Endothelial cell of umbilical vein (primary cell): ENCODE results near the gene MANBA. TPM values are rescaled to one million over a fixed set of nuclear protein-coding genes. Genes with fewer than 3 reads are reported as not detected.

Experiments used
- BruUV-seq: library from RNA; stranded (reverse); fragments of 400-500 nt; replicated peaks from 2 replicates; lab custom pipeline; 2021; lab: Mats Ljungman, UMichigan
- CTCF ChIA-PET: fragments of 300-600, 350-600 bp; sonication (Branson Sonifier 250); formaldehyde crosslinking; loops from one replicate; lab custom pipeline; 2021; ENCODE audit warnings: antibody characterized with exemption, inconsistent platforms; lab: Charles Lee
- POLR2A ChIA-PET: fragments of 300-600, 350-600 bp; sonication (Branson Sonifier 250); formaldehyde crosslinking; loops from one replicate; lab custom pipeline; 2021; ENCODE audit warnings: antibody characterized with exemption, inconsistent platforms; lab: Charles Lee
- DNase-seq: peaks from one replicate; pipeline ENCODE4 v3.0.0-alpha.2; 2011; ENCODE audit warnings: low read depth, low spot score
- FAIRE-seq: peaks from 2 replicates; lab custom pipeline; 2011; peaks lifted over from hg19 to GRCh38; lab: Jason Lieb, UNC
- H2AFZ ChIP-seq: 2 replicates; pipeline ENCODE4 v1.6.0; 2012; ENCODE audit warnings: low read depth, low read length, control low read depth, inconsistent platforms
- H3K27ac ChIP-seq: 2 replicates; pipeline ENCODE4 v1.5.1; 2011; ENCODE audit warnings: low read depth, mild to moderate bottlenecking, control low read depth, low read length, moderate library complexity; ENCODE audit not compliant: insufficient read depth
- H3K27me3 ChIP-seq, 2 experiments: 2 replicates each; pipeline versions ENCODE4 v1.6.0 to v1.6.1; 2011; ENCODE audit warnings: low read length in 2 of 2, mixed read lengths in 1 of 2; ENCODE audit not compliant: control insufficient read depth in 2 of 2, insufficient read depth in 2 of 2
- H3K36me3 ChIP-seq, 2 experiments: 2 replicates in 1 of 2; 3 replicates in 1 of 2; pipeline ENCODE4 v1.5.1; 2011; ENCODE audit warnings: low read length in 2 of 2, mild to moderate bottlenecking in 1 of 2, moderate library complexity in 1 of 2; ENCODE audit not compliant: control insufficient read depth in 2 of 2, insufficient read depth in 2 of 2; ENCODE audit errors: extremely low read depth in 1 of 2
- H3K4me1 ChIP-seq: 3 replicates; pipeline ENCODE4 v1.5.1; 2011; ENCODE audit warnings: mild to moderate bottlenecking, low read length; ENCODE audit not compliant: control insufficient read depth, insufficient read depth; ENCODE audit errors: extremely low read depth
- H3K4me2 ChIP-seq: 2 replicates; pipeline ENCODE4 v1.6.1; 2011; ENCODE audit warnings: low read length, control low read depth, mixed read lengths; ENCODE audit not compliant: insufficient read depth
- H3K4me3 ChIP-seq, 3 experiments: fragments of 200-600 bp in 1 of 3; sonication (generic), shearing (Covaris generic) in 1 of 3; replicated peaks in 1 of 3; 2 replicates each; pipeline ENCODE4 v1.5.1; 2011 to 2016; ENCODE audit warnings: control low read depth in 3 of 3, low read length in 3 of 3, mild to moderate bottlenecking in 2 of 3, inconsistent platforms in 1 of 3, low read depth in 1 of 3, moderate library complexity in 1 of 3; ENCODE audit not compliant: insufficient read depth in 1 of 3
- H3K79me2 ChIP-seq: 2 replicates; pipeline ENCODE4 v1.6.0; 2012; ENCODE audit warnings: low read length, inconsistent platforms; ENCODE audit not compliant: control insufficient read depth, insufficient read depth
- H3K9ac ChIP-seq: replicated peaks from 2 replicates; pipeline ENCODE3; 2011; ENCODE audit warnings: low read length, control low read depth; ENCODE audit not compliant: insufficient read depth; ENCODE audit errors: extremely low read depth
- H3K9me1 ChIP-seq: replicated peaks from 3 replicates; pipeline ENCODE4 v1.6.0; 2011; ENCODE audit warnings: mild to moderate bottlenecking, low read length; ENCODE audit not compliant: control insufficient read depth, insufficient read depth; ENCODE audit errors: extremely low read depth
- H3K9me3 ChIP-seq: replicated peaks from 2 replicates; pipeline ENCODE4 v1.5.1; 2012; ENCODE audit warnings: low read length, inconsistent platforms; ENCODE audit not compliant: control insufficient read depth, insufficient read depth
- H4K20me1 ChIP-seq: replicated peaks from 2 replicates; pipeline ENCODE3; 2011; ENCODE audit warnings: mild to moderate bottlenecking, low read length; ENCODE audit not compliant: control insufficient read depth, insufficient read depth; ENCODE audit errors: extremely low read depth
- EZH2 ChIP-seq: IDR thresholded peaks from 2 replicates; pipeline ENCODE4 v1.6.1; 2012; ENCODE audit warnings: borderline replicate concordance, low read depth, mild to moderate bottlenecking, moderate library complexity, low read length, inconsistent platforms; ENCODE audit not compliant: severe bottlenecking
- FOS ChIP-seq: IDR thresholded peaks from 2 replicates; pipeline ENCODE4 v1.6.1; 2011; ENCODE audit warnings: mild to moderate bottlenecking, low read length, moderate library complexity, borderline replicate concordance; ENCODE audit not compliant: insufficient read depth
- GATA2 ChIP-seq: IDR thresholded peaks from 2 replicates; pipeline ENCODE4 v1.7.0; 2011; ENCODE audit warnings: low read depth, mild to moderate bottlenecking, moderate library complexity, mixed read lengths, low read length; ENCODE audit not compliant: insufficient read length, insufficient read depth
- JUN ChIP-seq: IDR thresholded peaks from 2 replicates; pipeline ENCODE4 v1.6.1; 2011; ENCODE audit warnings: borderline replicate concordance, low read depth; ENCODE audit not compliant: insufficient read length, insufficient read depth
- MAX ChIP-seq: IDR thresholded peaks from 2 replicates; pipeline ENCODE4 v1.6.1; 2011; ENCODE audit not compliant: insufficient read depth, insufficient read length
- MYC ChIP-seq: IDR thresholded peaks from one replicate; pipeline ENCODE4 v1.6.1; 2011; ENCODE audit warnings: mild to moderate bottlenecking, low read depth, low read length
- POLR2A ChIP-seq: IDR thresholded peaks from 2 replicates; pipeline ENCODE4 v1.6.1; 2012; ENCODE audit warnings: low read depth, mild to moderate bottlenecking, control low read depth, low read length
- POLR2AphosphoS5 ChIP-seq: IDR thresholded peaks from 2 replicates; pipeline ENCODE4 v1.6.1; 2012; ENCODE audit warnings: low read depth, mild to moderate bottlenecking, control low read depth, low read length, moderate library complexity; ENCODE audit not compliant: insufficient read depth
- dilution Hi-C: fragments of 300-500 bp; cut with MboI; formaldehyde crosslinking; loops from one replicate; pipeline ENCODE4 v1.15.0; 2019; ENCODE audit warnings: low sequenced_read_pairs; ENCODE audit not compliant: extremely low pct_ligation_motif_present
- intact Hi-C: fragments of 100-400 bp; cut with micrococcal nuclease; formaldehyde crosslinking; loops from one replicate; pipeline ENCODE4 v1.10.0; 2022
- polyA plus RNA-seq, 4 experiments: library from polyadenylated mRNA; depleted of rRNA in 3 of 4; stranded (reverse) in 3 of 4; unstranded in 1 of 4; fragments of >200 nt; gene quantifications; 2 replicates each; pipeline versions ENCODE4 v1.2.1 to v1.2.3, GENCODE V29; 2011 to 2012; ENCODE audit warnings: missing spikeins in 1 of 4
- total RNA-seq: library from RNA; stranded (reverse); gene quantifications from 2 replicates; pipeline ENCODE4 v1.2.3, GENCODE V29; 2021
- TF ChIP-seq, protein P1 (sequence below), 2 donors: IDR thresholded peaks; 1 replicate in 1 of 2; 2 replicates in 1 of 2; pipeline ENCODE4 v1.5.1; 2011; ENCODE audit warnings: low read length in 2 of 2, mild to moderate bottlenecking in 2 of 2, moderate library complexity in 2 of 2, control low read depth in 1 of 2, inconsistent platforms in 1 of 2, low read depth in 1 of 2; ENCODE audit not compliant: insufficient read depth in 1 of 2; ENCODE audit errors: extremely low read depth in 1 of 2

MANBA gene
- total and polyA plus RNA-seq, 2 donors (not counting 3 experiments of a cell fraction or from before 2014, with no cell fraction given): 5.6 to 7.7 TPM

DNA sequence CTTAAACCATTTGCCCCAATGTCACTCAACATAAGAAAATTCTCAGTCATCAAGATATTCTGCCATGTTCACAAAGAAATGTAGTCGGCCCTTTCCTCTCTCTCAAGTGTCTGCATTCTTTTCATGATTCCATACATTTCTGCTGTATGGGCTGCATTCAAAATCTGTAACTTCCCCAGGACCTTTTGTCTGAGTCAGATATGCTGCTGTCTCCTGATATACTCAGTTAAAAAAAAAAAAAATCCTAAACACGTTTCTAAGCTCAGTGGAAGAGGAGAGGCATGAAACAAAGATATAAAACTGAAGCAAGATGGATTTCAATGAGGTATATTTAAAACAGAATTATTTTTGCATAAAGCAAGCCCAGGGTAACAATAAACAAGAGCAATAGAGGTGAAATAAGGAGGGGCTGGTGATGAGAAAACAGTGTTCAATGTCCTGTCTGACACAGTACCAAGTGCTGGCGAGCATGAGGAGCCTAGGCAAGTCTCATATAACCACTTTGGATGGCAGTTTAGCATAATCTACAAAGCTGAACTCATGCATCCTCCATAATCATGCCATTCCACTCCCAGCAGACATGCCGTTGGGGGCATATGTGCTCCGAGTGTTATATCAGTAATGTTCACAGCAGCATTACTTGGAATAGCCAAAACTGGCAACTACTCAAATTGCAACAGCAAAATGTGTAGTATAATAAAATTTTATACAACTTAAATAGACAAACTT lies 76.7 kb downstream of the MANBA start:
- Histone ChIP-seq H3K27ac (no peak overlapping the region), H3K27me3 (no peaks in the 10 kb centered on the region), H3K4me2 (no peak overlapping the region), H3K4me3 (no peak overlapping the region), H4K20me1 (no peaks in the 10 kb centered on the region), H3K9me3 (no peaks in the 10 kb centered on the region), H3K9me1 (no peaks in the 10 kb centered on the region), H3K4me1 (no peaks in the 10 kb centered on the region), H3K36me3 (no peaks in the 10 kb centered on the region), H3K79me2 (no peaks in the 10 kb centered on the region), H2AFZ (no peak overlapping the region), H3K9ac (no peak overlapping the region)
- no peak for FAIRE-seq
- no TSS peak for BruUV-seq
- intact Hi-C loops: no loop called here
- dilution Hi-C loops: no loop called here
- ChIA-PET CTCF (no interaction called here), POLR2A (no interaction called here)
- TF ChIP-seq GATA2 (no peak), MYC (no peak)
- TF ChIP-seq, protein P1, sequence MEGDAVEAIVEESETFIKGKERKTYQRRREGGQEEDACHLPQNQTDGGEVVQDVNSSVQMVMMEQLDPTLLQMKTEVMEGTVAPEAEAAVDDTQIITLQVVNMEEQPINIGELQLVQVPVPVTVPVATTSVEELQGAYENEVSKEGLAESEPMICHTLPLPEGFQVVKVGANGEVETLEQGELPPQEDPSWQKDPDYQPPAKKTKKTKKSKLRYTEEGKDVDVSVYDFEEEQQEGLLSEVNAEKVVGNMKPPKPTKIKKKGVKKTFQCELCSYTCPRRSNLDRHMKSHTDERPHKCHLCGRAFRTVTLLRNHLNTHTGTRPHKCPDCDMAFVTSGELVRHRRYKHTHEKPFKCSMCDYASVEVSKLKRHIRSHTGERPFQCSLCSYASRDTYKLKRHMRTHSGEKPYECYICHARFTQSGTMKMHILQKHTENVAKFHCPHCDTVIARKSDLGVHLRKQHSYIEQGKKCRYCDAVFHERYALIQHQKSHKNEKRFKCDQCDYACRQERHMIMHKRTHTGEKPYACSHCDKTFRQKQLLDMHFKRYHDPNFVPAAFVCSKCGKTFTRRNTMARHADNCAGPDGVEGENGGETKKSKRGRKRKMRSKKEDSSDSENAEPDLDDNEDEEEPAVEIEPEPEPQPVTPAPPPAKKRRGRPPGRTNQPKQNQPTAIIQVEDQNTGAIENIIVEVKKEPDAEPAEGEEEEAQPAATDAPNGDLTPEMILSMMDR (IDR thresholded peaks at IDR 0.05; ENCODE audit: extremely low read depth in 1 of 2, insufficient read depth in 1 of 2, low read depth in 1 of 2, low read length in 2 of 2): no peak
- no peak for DNase-seq

- no TSS peak for BruUV-seq
- CTCF ChIA-PET: no interaction called here
- FAIRE-seq (no peak), DNase-seq (no peak)
- Histone ChIP-seq H3K4me1 (no peaks in the 10 kb centered on the region), H4K20me1 (no peaks in the 10 kb centered on the region), H3K27me3 (no peaks in the 10 kb centered on the region), H2AFZ (no peak overlapping the region), H3K9me1 (no peaks in the 10 kb centered on the region), H3K79me2 (no peaks in the 10 kb centered on the region), H3K36me3 (no peaks in the 10 kb centered on the region), H3K9me3 (no peaks in the 10 kb centered on the region), H3K4me3 (no peak overlapping the region), H3K4me2 (no peak overlapping the region), H3K9ac (no peak overlapping the region), H3K27ac (no peak overlapping the region)
- TF ChIP-seq POLR2AphosphoS5 (no peak), MYC (no peak), MAX (no peak), GATA2 (no peak), POLR2A (no peak), EZH2 (no peak), JUN (no peak), FOS (no peak)
- TF ChIP-seq, protein P1 (IDR thresholded peaks at IDR 0.05; ENCODE audit: extremely low read depth in 1 of 2, insufficient read depth in 1 of 2, low read depth in 1 of 2, low read length in 2 of 2): no peak
- POLR2A ChIA-PET: no interaction called here
- dilution Hi-C loops: no loop called here
- intact Hi-C loops: no loop called here
Measured at GRCh38 chr4:102678695-102679335, 82.0 kb downstream of the MANBA start.
